Measurements from ENCODE around the gene ATG5. TPM values are rescaled to one million over a fixed set of nuclear protein-coding genes. Genes with fewer than 3 reads are reported as not detected.

The ATG5 gene
- polyA plus RNA-seq, 3 donors, result 41.7 to 51.9 (median 45.9) TPM

DNA sequence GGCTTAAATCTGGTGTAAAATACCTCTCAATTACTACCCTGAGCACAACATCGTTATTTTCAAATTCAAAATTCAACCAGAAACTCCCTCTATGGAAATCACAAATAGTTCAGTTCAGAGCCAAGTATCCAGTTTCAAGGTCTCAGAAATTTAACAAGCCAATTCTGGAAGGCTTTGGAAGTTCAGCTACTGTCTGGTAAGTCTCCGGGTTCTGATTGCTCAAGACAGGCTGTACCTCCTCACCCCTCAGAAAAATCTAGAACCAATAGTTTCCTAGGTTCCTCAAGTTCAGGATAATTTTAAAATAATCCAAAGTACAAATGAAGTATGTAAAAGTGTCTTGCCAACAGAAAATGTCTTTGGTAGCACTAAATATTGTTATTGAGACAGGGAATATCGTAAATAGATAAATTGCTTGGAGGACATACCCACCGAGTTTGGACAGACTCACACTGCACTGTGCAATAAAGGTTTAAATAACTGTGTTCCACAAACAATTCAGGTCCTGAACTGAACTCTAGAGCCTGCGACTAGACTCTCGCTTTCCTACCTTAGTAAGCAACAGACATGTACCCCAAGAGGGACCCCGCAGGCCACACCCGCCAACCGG, 729 bp downstream of the ATG5 start:
- DNase-seq (ENCODE audit: extremely low read depth in 1 of 11, low read depth in 9 of 11, low spot score in 4 of 11), result no peak

DNA sequence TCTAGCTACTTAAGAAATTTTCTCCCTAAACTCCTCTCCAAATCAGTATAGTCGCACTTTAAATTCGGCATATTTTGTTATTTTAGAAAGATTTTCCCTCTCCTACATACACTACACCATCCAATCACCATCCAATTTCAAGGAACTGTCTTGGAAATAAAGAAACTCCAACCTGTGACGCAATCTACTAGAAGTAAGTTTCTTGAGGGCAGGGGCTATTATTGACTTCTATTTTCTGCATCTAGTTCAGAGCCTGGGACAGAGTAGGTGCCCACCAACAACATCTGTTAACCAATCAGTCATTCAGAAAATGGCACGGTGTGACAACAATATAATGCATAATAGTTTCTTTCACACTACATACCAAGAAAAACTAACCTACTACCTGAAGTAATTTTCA, 3.6 kb downstream of the ATG5 start:
- no peak for DNase-seq (ENCODE audit: extremely low read depth in 1 of 11, low read depth in 9 of 11, low spot score in 4 of 11)

DNA sequence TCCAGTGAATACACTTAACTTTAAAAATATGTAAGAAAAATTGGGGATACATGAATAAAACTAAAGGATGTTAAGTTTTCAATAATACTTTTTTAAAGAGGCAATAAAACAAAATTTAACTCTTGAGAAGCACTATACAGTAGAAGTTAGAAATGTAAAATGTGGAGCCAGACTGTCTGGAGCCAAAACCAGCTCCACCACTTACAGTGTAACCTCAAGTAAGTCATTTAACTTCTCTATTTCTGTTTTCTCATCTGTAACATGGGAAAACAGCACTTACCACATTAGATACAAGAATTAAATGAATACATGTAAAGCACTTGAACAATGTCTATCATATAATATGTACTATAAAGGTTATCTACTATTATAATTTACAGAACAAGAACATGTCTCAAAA, 6.7 kb downstream of the ATG5 start:
- DNase-seq (ENCODE audit: extremely low read depth in 1 of 11, low read depth in 9 of 11, low spot score in 4 of 11), result no peak

DNA sequence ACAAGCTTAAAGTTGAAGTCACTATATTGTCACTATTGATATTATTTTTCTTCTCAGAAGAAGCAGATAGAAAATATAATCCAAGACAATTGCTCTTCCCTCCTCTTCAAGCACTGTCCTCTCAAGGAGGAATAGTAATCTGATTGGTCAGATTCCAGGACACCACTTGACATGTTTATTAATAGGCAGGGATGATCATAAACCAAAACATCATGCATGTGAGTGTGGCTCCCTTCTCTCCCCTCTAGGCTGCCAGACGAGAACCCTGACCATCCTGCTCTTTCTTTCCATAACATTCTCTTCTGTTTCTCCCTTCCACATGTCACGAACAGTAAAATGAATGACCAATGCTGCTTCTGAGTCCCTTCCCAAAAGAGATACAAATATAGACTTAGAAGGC, 7.5 kb downstream of the ATG5 start:
- no peak for DNase-seq (ENCODE audit: extremely low read depth in 1 of 11, low read depth in 9 of 11, low spot score in 4 of 11)

DNA sequence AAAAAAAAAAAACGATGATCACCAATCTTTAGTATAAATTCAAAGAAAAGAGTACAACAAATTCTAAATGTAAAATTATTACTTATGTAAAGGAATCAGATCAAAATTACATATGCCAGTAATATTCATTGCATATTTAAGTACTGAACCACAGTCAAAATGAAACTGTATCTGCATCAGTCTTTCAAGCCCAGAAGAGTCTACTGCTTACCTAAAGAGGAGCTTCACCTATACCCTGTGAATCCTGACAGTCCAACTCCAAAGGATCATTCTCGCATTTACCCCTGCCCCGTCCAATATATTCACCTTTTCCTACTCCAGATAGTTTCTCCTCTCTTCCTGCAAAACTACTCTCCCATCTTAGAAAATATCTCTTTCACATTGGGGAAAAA, 9.2 kb downstream of the ATG5 start:
- DNase-seq (ENCODE audit: extremely low read depth in 1 of 11, low read depth in 9 of 11, low spot score in 4 of 11), result no peak

DNA sequence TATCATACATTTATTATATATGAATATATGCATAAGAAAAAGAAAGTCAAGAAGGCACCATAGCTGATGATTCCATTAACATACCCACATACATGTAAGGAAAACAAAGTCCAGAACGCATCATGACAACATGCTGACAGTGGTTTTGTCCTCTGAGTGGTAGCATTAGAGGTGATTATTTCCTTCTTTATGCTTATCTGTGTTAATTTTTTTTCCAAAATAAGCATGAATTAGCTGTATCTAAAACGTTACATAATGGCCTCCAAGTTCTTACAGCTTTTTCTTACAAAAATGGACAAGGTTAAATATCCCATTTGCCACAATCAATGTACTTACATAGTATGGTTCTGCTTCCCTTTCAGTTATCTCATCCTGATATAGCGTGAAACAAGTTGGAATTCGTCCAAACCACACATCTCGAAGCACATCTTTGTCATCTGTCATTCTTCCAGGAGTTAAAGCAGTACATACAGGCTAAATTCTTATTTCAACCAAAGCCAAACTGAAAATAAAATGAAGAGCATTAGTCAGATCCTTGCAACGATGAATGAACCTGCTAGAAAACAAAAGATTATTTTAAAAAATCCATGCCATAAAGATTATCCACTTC, 9.7 kb downstream of the ATG5 start:
- no peak for DNase-seq (ENCODE audit: extremely low read depth in 1 of 11, low read depth in 9 of 11, low spot score in 4 of 11)

DNA sequence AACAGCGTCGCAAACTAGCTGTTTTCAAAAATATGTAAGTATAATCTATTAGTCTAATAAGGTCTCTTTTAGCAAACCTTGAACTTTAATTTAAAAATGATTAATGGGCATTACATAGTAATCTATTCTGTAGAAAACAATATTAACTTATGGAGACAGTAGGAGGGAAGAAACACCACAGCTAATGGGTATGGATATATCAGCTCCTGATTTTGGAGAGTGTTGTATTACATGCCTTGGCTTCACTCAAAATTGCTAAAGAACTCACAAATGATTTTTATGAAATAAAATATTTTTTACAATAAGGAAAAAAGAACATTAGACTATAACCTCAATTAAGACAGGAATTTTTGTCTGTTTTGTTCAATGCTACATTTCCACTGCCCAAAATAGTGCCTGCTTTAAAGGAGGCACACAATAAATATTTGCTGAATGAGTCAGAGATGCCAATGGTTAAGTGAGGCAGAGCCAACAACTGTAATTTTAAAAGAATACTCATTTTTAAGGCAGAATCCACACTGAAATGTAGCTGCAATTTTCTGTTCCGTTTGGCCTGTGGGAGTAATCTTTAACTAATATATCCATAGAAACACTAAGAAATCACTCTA, 15.7 kb downstream of the ATG5 start:
- DNase-seq (ENCODE audit: extremely low read depth in 1 of 11, low read depth in 9 of 11, low spot score in 4 of 11), result no peak

DNA sequence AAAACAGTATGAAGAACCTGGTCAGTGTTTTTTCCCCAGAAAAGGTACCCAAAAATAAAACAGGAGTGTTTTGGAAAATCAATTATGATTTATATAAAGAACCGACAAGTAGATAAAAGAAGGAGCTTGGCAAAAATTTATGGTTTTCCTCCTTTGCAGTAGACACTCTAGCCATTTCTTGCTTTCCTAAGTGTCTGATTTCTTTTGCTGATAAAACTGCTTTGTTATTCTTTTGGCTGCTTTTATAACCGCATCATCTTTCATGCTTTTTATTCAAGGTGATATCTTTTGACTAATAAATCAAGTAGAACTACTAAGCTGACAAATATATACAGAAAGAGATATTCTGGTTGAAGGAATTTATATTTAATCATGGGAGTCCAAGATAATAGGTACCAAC, 16.6 kb downstream of the ATG5 start:
- DNase-seq (ENCODE audit: extremely low read depth in 1 of 11, low read depth in 9 of 11, low spot score in 4 of 11), result no peak

DNA sequence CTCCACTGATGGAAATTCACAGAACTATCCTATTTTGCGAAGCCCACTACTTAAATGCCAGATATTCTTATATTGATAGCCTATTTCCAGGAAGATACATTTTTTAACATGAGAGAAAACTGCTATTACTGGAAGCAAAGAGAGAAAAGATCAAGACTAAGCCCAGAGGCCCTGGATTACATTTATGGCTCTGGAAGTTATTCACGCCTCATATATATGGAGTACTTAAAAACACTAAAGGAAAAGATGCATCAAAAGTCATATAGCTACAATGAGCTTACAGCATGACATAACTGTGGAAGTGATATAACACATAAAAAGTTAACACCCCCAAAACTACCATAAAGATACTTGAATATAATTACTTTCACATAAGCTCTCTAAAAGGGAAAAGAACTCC, 19.8 kb downstream of the ATG5 start:
- no peak for DNase-seq (ENCODE audit: extremely low read depth in 1 of 11, low read depth in 9 of 11, low spot score in 4 of 11)

DNA sequence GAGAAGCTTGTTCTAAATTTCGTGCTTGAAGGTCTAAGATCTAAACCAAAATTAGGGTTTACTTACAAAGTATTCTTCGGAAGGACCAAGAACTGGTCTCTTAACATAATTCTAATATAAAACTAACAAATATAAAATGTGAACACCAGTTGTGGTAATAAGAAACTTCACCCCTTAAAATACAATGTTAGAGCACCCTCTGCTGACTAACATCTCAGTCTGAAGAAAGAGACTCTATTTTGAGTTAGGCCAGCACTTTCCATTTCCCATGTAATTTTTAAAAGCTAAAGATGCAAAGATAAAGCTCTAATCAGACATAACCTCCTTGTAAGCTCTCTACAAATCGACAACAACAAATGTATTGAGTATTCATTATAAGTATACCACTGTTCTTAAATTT, 24.6 kb downstream of the ATG5 start:
- peak in 5 of 11 donors; percentile 5 to 21 (median 11) for DNase-seq (ENCODE audit: extremely low read depth in 1 of 11, low read depth in 9 of 11, low spot score in 4 of 11)

DNA sequence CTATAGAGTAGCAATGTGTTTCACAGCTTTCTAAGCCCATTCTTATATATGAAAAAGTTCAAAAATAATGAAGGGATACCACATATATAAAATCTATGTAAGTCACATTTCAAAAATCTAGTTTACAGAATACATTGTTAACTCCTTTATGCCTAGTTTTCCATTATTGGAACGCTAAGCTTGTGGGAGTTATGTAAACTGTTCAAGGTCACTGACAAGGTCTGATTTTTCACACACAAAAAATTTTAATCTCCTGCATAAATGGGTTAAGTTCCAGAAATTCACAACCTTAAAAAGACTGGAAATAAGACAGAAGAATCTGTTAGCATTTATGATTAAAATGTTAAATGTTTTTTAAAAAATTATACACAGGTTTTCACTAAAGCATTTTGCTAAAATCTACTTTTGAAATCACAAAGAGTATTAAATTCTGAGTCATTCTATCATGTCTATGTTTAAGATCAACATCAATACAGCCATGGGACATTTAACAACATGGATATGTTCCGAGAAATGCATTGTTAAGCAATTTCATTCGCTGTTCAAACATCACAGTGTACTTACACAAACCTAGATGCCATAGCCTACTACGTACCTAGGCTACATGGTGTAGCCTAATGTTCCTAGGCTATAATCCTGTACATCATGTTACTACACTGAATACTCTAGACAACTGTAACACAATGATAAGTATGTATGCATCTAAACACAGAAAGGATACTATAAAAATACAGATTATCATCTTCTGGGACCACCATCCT, 25.4 kb downstream of the ATG5 start:
- DNase-seq (ENCODE audit: extremely low read depth in 1 of 11, low read depth in 9 of 11, low spot score in 4 of 11), result no peak

DNA sequence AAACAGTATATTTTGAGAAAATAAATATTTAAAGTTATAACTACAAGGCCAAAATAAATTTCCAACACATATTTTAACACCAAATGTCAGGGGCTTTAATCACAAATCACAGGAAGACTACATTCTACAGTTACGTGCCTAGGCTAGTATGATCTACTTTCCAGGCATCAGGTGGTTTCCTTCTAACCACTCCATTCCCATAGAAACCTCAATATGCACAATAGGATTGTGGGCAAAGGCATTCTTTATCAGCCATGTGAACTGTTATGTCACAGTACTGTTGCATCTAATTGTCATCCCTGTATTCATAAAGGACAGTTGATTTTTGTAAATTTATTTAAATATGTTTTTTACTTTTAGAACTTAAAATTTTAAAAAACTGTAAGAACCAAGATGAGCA, 32.4 kb downstream of the ATG5 start:
- DNase-seq (ENCODE audit: extremely low read depth in 1 of 11, low read depth in 9 of 11, low spot score in 4 of 11), result no peak

DNA sequence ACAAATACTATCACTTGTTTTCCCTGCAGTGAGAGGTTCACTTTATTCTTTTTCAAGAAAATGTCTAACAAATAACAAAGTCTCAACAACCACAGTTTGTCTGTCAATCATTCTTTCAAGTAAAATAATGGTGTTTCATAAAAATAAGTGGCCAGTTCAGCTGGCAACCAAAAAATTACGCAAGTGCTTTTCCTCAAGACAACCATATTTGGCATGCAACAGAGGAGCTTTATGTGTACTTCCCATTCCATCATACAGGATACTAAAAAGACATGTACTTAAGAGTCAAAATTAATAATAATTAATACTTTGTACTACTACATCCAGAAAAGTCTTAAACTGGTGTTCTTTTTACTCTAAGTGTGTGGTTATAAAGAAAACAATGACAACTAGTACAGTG, 34.6 kb downstream of the ATG5 start:
- DNase-seq (ENCODE audit: extremely low read depth in 1 of 11, low read depth in 9 of 11, low spot score in 4 of 11), result no peak

DNA sequence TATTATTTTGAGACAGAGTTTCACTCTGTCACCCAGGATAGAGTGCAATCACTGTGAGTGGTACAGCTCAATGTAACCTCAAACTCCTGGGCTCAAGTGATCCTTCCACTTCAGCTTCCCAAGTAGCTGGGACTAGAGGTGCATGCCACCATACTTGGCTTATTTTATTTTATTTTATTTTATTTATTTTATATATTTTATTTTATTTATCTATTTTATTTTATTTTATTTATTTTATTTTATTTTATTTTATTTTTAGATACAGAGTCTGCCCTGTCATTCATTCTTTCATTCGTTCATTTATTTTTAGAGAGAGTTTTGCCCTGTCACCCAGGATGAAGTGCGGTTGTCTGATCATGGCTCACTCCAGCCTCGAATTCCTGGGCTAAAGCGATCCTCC, 35.5 kb downstream of the ATG5 start:
- DNase-seq (ENCODE audit: extremely low read depth in 1 of 11, low read depth in 9 of 11, low spot score in 4 of 11), result no peak

DNA sequence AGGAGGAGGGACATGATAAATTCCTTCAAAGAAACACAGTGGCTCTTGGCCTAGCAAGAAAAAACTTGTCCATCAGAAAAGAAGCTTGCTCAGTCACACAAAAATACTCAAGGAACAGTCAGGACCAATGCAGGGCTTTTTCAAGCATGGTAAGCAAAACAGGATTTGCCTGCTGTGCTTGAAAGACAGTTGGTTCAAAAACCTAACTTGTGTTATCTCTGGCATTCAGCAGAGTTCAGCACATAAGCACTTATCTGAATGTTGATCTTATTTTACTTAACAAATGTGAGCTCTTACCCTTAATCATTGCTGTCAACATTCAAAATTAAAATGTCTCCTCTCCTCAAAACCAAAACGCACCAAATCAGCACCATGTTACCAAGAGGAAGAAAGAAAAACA, 38.3 kb downstream of the ATG5 start:
- DNase-seq (ENCODE audit: extremely low read depth in 1 of 11, low read depth in 9 of 11, low spot score in 4 of 11), result no peak

DNA sequence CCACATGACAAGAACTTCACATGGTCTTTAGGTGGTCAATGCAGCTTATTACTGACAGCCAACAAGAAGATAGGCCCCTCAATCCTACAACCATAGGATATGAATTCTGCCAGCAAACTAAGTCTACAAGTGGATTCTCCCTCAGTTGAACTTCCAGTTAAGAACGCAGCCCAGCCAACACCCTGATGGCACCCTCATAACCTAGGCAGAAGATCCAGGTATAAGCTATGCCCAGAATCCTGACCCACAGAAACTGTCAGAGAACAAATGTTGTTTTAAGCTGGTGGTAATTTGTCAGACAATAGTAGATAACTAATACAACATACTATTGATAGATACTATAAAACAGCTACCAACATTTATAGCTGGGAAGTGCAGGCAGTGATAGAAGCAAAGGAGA, 38.8 kb downstream of the ATG5 start:
- DNase-seq (ENCODE audit: extremely low read depth in 1 of 11, low read depth in 9 of 11, low spot score in 4 of 11), result no peak

DNA sequence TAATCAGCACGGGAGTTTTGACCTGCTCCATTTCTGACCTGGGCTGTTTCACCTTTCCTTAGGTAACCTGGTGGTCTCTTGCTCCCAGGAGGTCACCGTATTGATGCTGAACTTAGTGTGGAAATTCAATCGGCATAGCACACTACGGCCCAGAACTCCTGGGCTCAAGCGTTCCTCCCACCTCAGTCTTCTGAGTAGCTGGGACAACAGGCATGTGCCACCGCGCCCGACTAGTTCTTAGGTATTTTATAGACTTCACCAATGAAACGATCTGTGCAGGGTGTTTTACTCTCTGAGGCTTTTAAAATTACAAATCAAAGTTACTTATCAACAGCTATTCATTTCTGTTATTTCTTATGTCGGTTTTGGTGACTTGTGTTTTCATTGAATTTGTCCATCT, 42.1 kb downstream of the ATG5 start:
- peak in 1 of 11 donors; percentile 9 for DNase-seq (ENCODE audit: extremely low read depth in 1 of 11, low read depth in 9 of 11, low spot score in 4 of 11)

DNA sequence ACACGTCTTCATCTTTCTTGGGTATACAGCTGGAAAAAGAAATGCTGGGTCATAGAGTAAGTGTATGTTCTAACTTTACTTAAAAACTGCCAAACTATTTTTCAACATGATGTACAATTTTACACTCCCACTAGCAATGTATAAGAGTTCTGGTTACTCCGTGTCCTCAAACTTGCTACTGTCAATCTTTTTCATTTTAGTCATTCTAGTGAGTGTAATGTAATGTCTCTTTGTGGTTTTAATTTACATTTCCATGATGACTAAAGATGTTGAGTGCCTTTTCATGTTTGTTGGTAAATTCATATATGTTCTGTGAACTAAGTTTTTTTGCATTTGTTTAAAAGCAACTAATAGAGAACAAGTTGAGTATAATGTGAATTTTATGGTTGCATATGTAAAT, 43.9 kb downstream of the ATG5 start:
- DNase-seq (ENCODE audit: extremely low read depth in 1 of 11, low read depth in 9 of 11, low spot score in 4 of 11), result no peak

DNA sequence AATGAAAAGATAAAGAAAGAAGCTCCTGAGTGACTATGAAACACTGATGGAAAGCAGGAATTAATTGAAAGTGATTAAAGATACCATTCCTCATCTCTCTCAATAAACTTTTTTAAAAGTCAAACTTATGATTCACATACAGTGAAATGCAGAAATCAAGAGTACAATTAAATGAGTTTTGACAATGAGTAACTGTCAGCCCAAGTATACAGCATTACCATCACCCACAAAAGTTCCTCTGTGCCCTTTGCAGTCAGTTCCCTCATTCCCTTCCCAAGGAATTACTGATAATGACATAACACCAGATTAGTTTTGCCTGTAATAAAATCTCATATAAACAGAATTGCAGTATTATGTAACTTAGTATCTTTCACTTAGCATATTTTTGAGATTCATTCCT, 44.5 kb downstream of the ATG5 start:
- DNase-seq (ENCODE audit: extremely low read depth in 1 of 11, low read depth in 9 of 11, low spot score in 4 of 11), result no peak

DNA sequence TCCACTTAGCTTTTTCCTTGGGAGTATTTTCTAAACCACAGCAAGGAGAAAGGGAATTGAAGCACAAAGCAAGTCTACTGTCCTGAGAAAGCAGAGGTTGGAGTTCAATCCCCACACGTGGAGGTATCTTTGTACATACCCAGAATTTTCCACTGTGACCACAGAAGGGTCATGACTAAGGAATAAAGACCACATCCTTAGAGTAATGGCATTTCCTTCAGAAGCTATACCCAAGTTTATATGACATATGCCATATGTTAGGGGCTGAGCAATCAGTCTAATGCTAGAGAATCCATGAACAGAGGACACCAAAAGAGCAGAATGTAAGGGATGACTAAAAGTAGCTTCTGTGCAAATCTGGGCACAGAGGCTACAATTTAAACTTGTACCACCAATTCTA, 46.4 kb downstream of the ATG5 start:
- no peak for DNase-seq (ENCODE audit: extremely low read depth in 1 of 11, low read depth in 9 of 11, low spot score in 4 of 11)

Measured in renal cortex interstitium (tissue), 11 donors.